GM21367 (cell line): ENCODE data around the gene RELL1.

Experiments
- ATAC-seq: cut with Tn5 transposase; IDR thresholded peaks from one replicate; pipeline ENCODE4 v1.9.1; 2021; ENCODE audit not compliant: unreplicated experiment

RELL1 gene

DNA sequence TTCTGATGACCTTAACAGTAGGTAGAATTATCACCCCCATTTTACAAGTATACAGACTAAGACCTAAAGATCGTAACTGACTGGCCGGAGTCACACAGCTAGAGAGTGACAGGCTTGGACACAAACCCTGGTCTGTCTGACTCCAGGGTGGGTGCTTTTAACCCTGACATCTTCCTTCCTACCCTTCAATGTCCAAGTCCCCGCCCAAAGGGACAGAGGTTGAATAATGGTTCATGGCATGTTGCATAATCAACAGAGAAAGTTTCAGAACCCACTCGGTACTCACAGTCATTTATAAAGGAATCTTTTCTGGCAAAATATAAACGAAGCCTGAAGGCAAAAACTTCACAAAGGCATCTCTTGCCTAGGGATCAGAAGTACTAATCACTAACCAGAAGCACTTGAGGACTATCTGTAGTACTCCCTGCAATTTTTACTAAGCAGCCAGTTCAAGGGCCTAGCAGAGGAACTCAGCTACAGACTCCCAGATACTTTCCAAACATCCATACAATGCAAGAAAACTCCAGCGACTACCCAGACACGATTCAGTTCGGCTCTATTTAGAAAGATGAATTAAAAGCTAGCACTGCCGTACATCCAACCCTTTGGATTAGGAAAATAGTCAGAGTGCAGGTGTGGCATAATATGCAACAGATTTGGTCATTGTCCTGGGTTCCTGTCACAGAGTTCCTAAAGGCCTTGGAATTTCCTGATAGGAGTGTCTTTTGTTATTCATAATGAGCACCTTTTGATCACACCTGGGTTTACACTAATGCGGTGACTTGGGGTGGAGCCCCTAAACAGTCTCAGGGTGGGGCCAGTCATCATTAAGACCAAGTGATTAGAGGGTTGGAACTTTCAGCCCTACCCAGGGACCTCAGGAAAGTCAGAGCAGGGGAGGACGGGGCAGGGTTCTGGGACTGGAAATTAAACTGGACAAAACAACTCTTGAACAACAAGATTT is 44.0 kb downstream of the RELL1 start:
- ATAC-seq, result no peak

GRCh38 chr4:37641352-37641751 is 44.8 kb downstream of the RELL1 start:
- ATAC-seq, result no peak

DNA sequence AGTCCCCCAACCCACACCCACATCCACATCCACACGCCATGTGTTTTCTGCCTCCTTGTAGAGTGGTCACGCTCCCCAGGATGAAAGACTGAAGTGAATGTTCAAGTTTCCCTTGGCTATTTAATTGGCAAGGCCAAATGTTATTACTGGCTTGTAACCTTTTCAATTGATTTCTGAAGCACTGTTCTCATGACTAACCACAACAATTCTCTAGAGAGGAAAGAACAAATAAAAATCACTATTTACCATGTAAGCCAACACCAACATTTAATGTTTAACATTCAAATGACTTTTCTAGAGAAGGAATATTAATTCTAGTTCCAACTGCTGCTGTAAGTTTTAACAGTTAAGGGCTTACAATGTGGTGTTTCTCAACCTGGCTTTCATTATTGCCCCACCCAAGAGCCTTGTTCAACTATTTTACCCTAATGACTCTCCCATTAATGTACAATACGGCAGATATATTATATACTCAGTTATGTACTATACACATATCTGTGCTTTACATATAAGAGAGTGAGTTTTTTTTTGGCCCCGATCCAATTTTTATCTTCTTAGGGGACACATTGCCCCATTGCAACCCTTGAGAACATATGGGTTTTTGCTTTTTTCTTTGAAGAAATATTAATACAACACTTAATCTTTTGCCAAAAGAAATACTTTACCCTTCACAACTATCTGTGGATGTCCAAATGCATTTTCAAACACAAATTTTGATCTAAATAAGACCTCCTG is 46.5 kb downstream of the RELL1 start:
- ATAC-seq, result no peak

GRCh38 chr4:37635155-37635554 is 51.0 kb downstream of the RELL1 start:
- ATAC-seq, result no peak

DNA sequence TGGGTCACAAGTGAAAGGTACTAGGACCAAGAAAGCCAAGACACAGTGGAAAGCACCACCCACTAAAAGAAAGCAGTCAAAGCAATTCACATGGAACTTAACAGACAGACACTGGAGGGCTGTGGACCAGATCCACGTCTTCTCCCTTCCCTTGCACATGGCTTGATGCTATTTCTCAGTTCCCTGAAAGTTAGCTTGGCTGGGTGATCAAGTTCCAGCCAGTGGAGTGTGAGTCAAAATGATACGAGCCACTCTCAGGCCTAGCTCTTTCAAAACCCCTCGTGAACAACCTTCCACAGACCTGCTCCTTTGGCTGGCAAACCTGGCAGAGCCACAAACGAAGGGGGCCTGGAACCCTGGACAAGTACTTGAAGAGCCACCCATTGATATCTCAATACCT is 52.0 kb downstream of the RELL1 start:
- no peak for ATAC-seq

- ATAC-seq, result no peak
Measured at GRCh38 chr4:37632836-37633235, 53.3 kb downstream of the RELL1 start.

- ATAC-seq, result no peak
Measured at GRCh38 chr4:37631551-37631950, 54.6 kb downstream of the RELL1 start.

DNA sequence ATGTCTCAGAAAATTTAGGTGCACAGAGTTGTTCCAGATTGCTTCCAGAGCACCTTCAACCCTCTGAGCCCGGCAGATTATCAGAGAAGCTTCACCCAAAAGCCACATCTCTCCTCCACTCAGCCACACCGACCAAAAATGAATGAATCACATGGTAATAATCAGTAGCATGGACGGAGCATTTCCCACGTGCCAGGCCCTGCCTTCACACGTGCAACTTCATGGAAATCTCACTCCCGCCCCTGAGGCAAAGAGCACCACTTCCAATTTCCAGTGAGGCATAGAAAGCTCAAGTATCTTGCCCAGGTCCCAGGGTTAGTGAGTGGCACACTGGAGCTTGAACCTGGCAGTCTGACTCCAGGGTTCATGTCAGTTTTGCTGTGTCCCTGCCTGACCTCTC is 56.5 kb downstream of the RELL1 start:
- ATAC-seq, result no peak

GRCh38 chr4:37628977-37629609 is 57.1 kb downstream of the RELL1 start:
- no peak for ATAC-seq

DNA sequence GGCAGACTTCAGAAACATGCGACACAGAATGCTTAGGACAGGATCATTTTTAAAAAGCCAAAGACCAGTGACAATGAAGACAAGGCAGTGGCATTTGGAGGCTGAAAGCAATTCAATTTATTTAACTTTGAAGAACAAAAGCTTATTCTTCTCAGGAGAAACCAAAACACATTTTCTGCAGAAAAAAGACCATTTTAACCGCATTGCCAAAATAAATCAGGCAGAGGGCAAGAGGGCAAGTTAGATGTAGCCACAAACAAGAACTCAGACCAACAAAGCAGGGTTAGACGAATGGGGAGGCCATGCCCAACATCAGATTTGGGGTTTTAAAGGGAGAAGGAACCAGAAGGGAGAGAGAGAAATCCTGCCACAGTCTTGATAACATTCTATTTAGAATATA is 58.9 kb downstream of the RELL1 start:
- no peak for ATAC-seq

DNA sequence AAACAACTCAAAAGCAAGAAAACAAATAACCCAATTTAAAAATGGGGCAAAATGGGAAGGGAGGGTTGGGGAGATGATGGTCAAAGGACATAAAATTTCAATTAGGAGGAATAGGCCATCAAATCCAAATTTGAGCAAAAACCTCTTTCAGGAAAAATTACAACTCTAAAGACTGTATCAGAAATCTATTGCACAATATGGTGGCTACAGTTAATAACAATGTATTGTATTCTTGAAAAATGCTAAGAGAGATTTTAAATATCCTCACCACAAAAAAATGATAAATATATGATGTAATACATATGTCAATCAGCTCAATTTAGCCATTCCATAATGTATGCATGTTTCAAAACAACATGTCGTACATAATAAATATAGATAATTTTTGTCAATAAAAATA is 60.7 kb downstream of the RELL1 start:
- no peak for ATAC-seq

DNA sequence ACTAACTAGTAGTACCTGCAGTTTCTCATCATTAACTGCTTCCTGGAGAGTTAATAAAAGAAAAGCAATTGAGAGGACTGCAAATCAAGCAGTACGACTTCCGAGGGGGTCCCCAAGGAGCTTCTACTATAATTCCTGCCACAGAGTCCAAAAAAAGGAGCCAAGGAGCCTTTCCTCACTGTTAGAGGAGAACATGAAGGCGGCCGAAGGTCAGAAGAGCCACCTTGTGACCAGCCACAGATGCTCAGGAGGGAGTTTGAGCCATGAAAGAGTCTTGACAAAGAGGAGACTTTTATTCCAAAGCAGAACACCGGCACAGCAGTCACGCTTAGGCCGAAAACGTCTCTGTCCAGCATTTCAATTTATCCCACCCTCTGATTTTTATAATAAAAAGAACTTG is 62.2 kb downstream of the RELL1 start:
- no peak for ATAC-seq

- ATAC-seq, result no peak
Measured at GRCh38 chr4:37623125-37623524, 63.1 kb downstream of the RELL1 start.

DNA sequence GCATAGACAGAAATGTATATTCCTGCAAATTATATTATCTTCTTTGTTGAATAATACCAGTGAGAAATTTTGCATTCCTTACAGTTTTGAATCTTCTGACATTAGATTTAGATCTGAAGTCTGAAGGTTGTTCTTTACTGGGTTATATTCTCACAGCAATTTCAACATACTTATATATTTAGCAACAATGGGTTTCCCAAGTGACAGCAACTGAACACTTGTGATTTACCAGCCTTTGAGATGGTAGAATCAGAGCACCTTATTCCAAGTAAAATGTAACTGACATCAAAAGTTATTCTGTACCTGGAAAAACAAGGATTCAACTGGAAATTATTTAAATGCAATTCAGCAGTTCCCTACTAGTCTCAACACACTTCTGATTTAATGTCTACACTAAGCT is 66.0 kb downstream of the RELL1 start:
- no peak for ATAC-seq

GRCh38 chr4:37615720-37616063 is 70.5 kb downstream of the RELL1 start:
- no peak for ATAC-seq

DNA sequence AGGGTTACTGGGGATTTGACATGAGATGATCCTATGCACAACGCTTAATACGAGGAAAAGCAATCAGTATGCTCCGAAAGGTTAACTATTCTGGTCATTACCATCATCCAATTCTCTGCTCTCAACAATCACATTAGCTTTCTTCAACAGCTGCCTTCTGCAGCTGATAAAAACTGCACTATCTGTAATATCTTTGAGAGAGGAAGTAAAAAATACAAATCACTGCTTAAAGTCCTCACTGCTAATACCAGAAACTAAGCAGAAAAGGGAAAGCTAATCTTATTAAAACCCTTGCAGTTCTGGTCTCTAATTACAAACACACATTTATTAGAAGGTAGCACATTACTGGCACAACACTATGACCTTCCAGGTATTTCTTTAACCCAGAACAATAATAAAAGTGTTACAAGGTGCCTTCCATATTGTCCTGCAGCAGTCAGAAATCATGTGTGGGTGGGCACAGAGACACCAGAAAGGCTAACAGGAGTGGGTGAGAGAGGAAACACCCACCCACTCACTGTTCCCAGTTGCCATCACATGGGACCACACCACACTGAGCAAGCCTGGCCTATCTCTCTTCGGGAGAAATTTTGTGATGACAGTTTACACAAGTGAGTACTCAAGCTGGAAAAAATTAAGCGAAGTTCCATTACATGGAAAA is 71.0 kb downstream of the RELL1 start:
- ATAC-seq, result no peak

GRCh38 chr4:37612811-37613210 is 73.4 kb downstream of the RELL1 start:
- ATAC-seq, result no peak

DNA sequence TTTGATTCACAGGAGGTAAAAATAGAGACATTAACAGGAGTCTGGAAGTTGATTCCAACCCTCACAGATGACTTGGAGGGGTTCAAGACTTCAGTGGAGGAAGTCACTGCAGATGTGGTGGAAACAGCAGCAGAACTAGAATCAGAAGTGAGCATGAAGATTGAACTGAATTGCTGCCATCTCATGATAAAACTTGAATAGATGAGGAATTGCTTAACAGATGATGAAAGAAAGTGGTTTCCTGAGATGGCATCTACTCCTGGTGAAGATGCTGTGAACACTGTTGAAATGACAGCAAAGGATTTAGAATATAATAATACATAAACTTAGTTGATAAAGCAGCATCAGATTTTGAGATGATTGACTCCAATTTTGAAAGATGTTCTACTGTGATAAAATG is 76.5 kb downstream of the RELL1 start:
- no peak for ATAC-seq

DNA sequence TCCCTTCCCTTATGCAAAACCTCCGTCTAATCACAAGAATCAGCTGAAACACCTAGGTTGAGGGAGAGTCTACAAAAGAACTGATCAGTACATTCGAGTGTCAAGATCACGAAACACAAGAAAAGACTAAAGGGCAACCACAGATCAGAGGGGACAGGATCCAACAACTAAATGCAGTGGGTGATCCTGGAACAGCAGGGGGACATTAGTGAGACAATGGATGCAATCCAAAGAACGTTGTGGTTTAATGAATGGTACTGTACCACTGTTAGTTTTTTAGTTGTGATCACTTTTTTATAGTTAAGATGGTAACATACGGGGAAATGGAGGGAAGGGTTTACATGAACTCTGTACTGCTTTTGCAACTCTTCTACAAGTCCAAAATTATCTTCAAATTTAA is 79.2 kb downstream of the RELL1 start:
- no peak for ATAC-seq

DNA sequence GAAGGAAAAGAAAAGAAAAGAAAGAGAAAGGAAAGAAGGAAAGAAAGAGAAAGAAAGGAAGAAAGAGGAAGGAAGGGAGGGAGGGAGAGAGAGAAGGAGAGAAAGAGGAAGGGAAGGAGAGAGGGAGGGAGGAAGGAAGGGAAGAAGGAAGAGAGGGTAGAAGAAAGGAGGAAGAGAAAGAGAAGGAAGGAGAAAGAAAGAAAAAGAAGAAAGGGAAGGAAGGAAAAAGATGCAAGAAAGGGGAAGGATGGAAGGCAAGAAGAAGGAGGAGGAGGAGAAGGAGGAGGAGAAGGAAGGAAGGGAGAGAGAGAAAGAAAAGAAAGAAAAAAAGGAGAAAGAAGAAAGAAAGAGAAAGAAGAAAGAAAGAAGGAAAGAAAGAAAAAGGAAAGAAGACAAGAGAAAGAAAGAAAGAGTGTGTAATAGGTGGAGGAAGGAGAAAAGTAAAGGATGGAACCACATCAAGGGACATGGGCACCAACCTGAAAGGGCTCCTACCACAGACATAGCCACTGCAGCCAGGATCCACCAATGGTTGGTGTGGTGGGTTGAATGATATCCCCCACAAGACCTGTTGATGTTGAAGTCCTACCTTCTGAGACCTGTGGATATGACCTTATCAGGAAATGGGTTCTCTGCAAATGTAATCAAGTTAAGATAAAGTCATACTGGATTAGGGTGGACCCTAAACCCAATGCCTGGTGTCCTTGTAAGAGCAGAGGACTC is 80.2 kb downstream of the RELL1 start:
- no peak for ATAC-seq

- ATAC-seq, result no peak
Measured at GRCh38 chr4:37604461-37604860, 81.7 kb downstream of the RELL1 start.
